ENCODE data around the gene KCNMA1. TPM values are rescaled to one million over a fixed set of nuclear protein-coding genes. Genes with fewer than 3 reads are reported as not detected.

KCNMA1 gene
- total RNA-seq, 1 donor from 2014 or later: 0.21 TPM

GRCh38 chr10:77603534-77603927, 34.1 kb downstream of the KCNMA1 start:
- Mint-ChIP-seq H3K4me3 (ENCODE audit: low read depth) (no peak overlapping the region), H3K4me1 (ENCODE audit: low read depth) (peaks cover 5% of the 10 kb centered on the region), H3K27me3 (ENCODE audit: low read depth) (peaks cover 2% of the 10 kb centered on the region), H3K36me3 (ENCODE audit: low read depth) (no peaks in the 10 kb centered on the region), H3K27ac (no peak overlapping the region), H3K9me3 (no peaks in the 10 kb centered on the region)
- intact Hi-C loops (cut with micrococcal nuclease): no loop called here
- no peak for DNase-seq (ENCODE audit: low spot score)

GRCh38 chr10:77602913-77603533, 34.6 kb downstream of the KCNMA1 start:
- Mint-ChIP-seq H3K4me1 (ENCODE audit: low read depth) (peaks cover 5% of the 10 kb centered on the region), H3K9me3 (no peaks in the 10 kb centered on the region), H3K27me3 (ENCODE audit: low read depth) (peaks cover 2% of the 10 kb centered on the region), H3K27ac (no peak overlapping the region), H3K4me3 (ENCODE audit: low read depth) (no peak overlapping the region), H3K36me3 (ENCODE audit: low read depth) (no peaks in the 10 kb centered on the region)
- intact Hi-C loops (cut with micrococcal nuclease): no loop called here
- DNase-seq (ENCODE audit: low spot score): no peak

GRCh38 chr10:77602231-77602912, 35.2 kb downstream of the KCNMA1 start:
- Mint-ChIP-seq H3K27ac (no peak overlapping the region), H3K9me3 (no peaks in the 10 kb centered on the region), H3K27me3 (ENCODE audit: low read depth) (no peaks in the 10 kb centered on the region), H3K36me3 (ENCODE audit: low read depth) (no peaks in the 10 kb centered on the region), H3K4me3 (ENCODE audit: low read depth) (no peak overlapping the region), H3K4me1 (ENCODE audit: low read depth) (peaks cover 5% of the 10 kb centered on the region)
- intact Hi-C loops (cut with micrococcal nuclease): no loop called here
- DNase-seq (ENCODE audit: low spot score): no peak

- no peaks in the 10 kb centered on the region for H3K27me3 Mint-ChIP-seq (ENCODE audit: low read depth)
- no peak overlapping the region for H3K27ac Mint-ChIP-seq
- no peak for DNase-seq (ENCODE audit: low spot score)
- peaks cover 5% of the 10 kb centered on the region for H3K4me1 Mint-ChIP-seq (ENCODE audit: low read depth)
- intact Hi-C loops (cut with micrococcal nuclease): no loop called here
- no peaks in the 10 kb centered on the region for H3K9me3 Mint-ChIP-seq
- H3K36me3 Mint-ChIP-seq (ENCODE audit: low read depth): no peaks in the 10 kb centered on the region
- H3K4me3 Mint-ChIP-seq (ENCODE audit: low read depth): no peak overlapping the region
Observed at GRCh38 chr10:77601488-77601887, 36.1 kb downstream of the KCNMA1 start.

DNA sequence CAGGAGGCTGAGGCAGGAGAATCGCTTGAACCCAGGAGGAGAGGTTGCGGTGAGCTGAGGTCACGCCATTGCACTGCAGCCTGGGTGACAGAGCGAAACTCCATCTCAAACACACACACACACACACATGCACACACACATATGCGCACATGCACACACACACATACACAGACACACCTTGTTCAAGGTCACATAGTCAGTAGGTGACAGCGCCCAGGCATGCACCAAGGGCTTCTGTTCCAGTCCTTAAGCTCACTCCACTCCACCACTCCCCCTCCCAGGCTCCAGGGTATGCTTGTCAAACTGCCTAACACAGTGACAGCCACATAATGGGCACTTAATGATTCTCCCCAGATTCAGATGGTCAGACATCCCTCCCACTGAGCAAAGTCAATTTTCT, 37.0 kb downstream of the KCNMA1 start:
- no peak overlapping the region for H3K27ac Mint-ChIP-seq
- no peak overlapping the region for H3K4me3 Mint-ChIP-seq (ENCODE audit: low read depth)
- no peak for DNase-seq (ENCODE audit: low spot score)
- H3K27me3 Mint-ChIP-seq (ENCODE audit: low read depth): no peaks in the 10 kb centered on the region
- no peaks in the 10 kb centered on the region for H3K36me3 Mint-ChIP-seq (ENCODE audit: low read depth)
- H3K9me3 Mint-ChIP-seq: no peaks in the 10 kb centered on the region
- peaks cover 5% of the 10 kb centered on the region for H3K4me1 Mint-ChIP-seq (ENCODE audit: low read depth)
- intact Hi-C loops (cut with micrococcal nuclease): no loop called here

GRCh38 chr10:77599651-77600050, 38.0 kb downstream of the KCNMA1 start:
- Mint-ChIP-seq H3K4me3 (ENCODE audit: low read depth) (no peak overlapping the region), H3K4me1 (ENCODE audit: low read depth) (peaks cover 5% of the 10 kb centered on the region), H3K9me3 (no peaks in the 10 kb centered on the region), H3K27me3 (ENCODE audit: low read depth) (no peaks in the 10 kb centered on the region), H3K27ac (no peak overlapping the region), H3K36me3 (ENCODE audit: low read depth) (no peaks in the 10 kb centered on the region)
- intact Hi-C loops (cut with micrococcal nuclease): no loop called here
- no peak for DNase-seq (ENCODE audit: low spot score)

- Mint-ChIP-seq H3K27ac (no peak overlapping the region), H3K36me3 (ENCODE audit: low read depth) (no peaks in the 10 kb centered on the region), H3K4me3 (ENCODE audit: low read depth) (no peak overlapping the region), H3K27me3 (ENCODE audit: low read depth) (no peaks in the 10 kb centered on the region), H3K4me1 (ENCODE audit: low read depth) (peaks cover 3% of the 10 kb centered on the region), H3K9me3 (no peaks in the 10 kb centered on the region)
- intact Hi-C loops (cut with micrococcal nuclease): no loop called here
- no peak for DNase-seq (ENCODE audit: low spot score)
Observed at GRCh38 chr10:77598606-77599005, 39.0 kb downstream of the KCNMA1 start.

DNA sequence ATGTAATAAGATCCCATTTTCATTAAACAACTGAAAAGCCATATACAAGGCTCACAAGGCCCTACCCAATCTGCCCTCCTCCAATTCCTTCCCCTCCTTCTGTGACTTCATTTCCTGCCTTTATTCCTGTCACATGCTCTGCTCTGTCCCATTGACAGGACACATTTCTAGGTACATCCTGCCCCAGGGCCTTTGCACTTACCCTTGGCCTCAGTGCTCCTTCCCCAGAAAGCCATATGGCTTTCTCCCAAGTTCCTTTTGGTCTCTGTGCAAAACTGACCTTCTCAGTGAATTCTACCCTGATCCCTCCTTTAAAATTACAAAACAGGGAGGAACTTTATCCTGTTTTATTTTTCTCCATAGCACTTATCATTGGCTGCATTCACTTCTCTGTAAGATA, 40.0 kb downstream of the KCNMA1 start:
- H3K9me3 Mint-ChIP-seq: no peaks in the 10 kb centered on the region
- no peak for DNase-seq (ENCODE audit: low spot score)
- no peak overlapping the region for H3K27ac Mint-ChIP-seq
- intact Hi-C loops (cut with micrococcal nuclease): no loop called here
- no peaks in the 10 kb centered on the region for H3K27me3 Mint-ChIP-seq (ENCODE audit: low read depth)
- H3K36me3 Mint-ChIP-seq (ENCODE audit: low read depth): no peaks in the 10 kb centered on the region
- H3K4me1 Mint-ChIP-seq (ENCODE audit: low read depth): no peaks in the 10 kb centered on the region
- H3K4me3 Mint-ChIP-seq (ENCODE audit: low read depth): no peak overlapping the region

DNA sequence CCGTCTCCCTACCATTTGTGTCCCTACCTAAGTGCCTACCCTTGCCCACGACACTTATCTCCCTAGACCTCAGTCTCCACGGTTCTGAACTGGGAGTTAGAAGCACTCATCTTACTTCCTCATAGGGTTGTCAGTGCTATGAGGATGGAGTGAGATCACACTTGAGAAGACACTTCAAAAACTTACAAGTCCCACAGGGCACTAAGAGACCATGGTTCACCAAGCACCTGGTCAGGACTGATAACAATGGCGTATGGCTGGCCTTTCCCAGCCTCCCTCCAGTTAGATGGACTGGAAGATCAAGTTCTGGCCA, 43.2 kb downstream of the KCNMA1 start:
- DNase-seq (ENCODE audit: low spot score): no peak
- Mint-ChIP-seq H3K27ac (no peak overlapping the region), H3K4me3 (ENCODE audit: low read depth) (no peak overlapping the region), H3K27me3 (ENCODE audit: low read depth) (no peaks in the 10 kb centered on the region), H3K36me3 (ENCODE audit: low read depth) (no peaks in the 10 kb centered on the region), H3K9me3 (no peaks in the 10 kb centered on the region), H3K4me1 (ENCODE audit: low read depth) (no peaks in the 10 kb centered on the region)
- intact Hi-C loops (cut with micrococcal nuclease): no loop called here

- Mint-ChIP-seq H3K9me3 (no peaks in the 10 kb centered on the region), H3K27ac (no peak overlapping the region), H3K27me3 (ENCODE audit: low read depth) (no peaks in the 10 kb centered on the region), H3K36me3 (ENCODE audit: low read depth) (no peaks in the 10 kb centered on the region), H3K4me3 (ENCODE audit: low read depth) (no peak overlapping the region), H3K4me1 (ENCODE audit: low read depth) (no peaks in the 10 kb centered on the region)
- intact Hi-C loops (cut with micrococcal nuclease): no loop called here
- no peak for DNase-seq (ENCODE audit: low spot score)
Observed at GRCh38 chr10:77593771-77594470, 43.7 kb downstream of the KCNMA1 start.

GRCh38 chr10:77592946-77593636, 44.5 kb downstream of the KCNMA1 start:
- Mint-ChIP-seq H3K36me3 (ENCODE audit: low read depth) (no peaks in the 10 kb centered on the region), H3K27me3 (ENCODE audit: low read depth) (no peaks in the 10 kb centered on the region), H3K9me3 (no peaks in the 10 kb centered on the region), H3K4me3 (ENCODE audit: low read depth) (no peak overlapping the region), H3K4me1 (ENCODE audit: low read depth) (no peaks in the 10 kb centered on the region), H3K27ac (no peak overlapping the region)
- intact Hi-C loops (cut with micrococcal nuclease): no loop called here
- DNase-seq (ENCODE audit: low spot score): no peak

DNA sequence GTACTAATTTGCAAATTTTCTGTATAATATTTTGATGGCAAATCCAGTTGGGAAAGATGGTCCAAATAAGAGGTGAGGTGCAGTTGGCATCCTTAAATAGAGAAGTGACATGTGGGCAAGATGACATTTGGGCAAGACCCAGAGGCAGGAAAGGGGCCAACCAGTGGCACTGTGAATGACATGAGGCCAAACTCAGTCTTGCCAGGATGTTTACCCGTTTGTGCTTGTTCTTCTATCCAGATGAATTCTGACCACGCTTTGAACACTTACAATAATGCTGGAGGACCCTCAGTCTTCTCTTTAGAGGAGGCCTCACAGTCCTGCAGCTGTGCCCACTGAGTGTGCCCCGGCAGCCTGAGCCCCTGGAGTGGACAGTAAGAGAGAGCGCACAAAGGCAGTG, 45.1 kb downstream of the KCNMA1 start:
- H3K36me3 Mint-ChIP-seq (ENCODE audit: low read depth): no peaks in the 10 kb centered on the region
- no peaks in the 10 kb centered on the region for H3K4me1 Mint-ChIP-seq (ENCODE audit: low read depth)
- no peak for DNase-seq (ENCODE audit: low spot score)
- H3K27ac Mint-ChIP-seq: no peak overlapping the region
- H3K4me3 Mint-ChIP-seq (ENCODE audit: low read depth): no peak overlapping the region
- intact Hi-C loops (cut with micrococcal nuclease): no loop called here
- H3K9me3 Mint-ChIP-seq: no peaks in the 10 kb centered on the region
- no peaks in the 10 kb centered on the region for H3K27me3 Mint-ChIP-seq (ENCODE audit: low read depth)

Measured in activated T-helper 2 cell treated with anti-CD3 and anti-CD28 coated beads, Interferon-gamma antibody, Interleukin-2, Interleukin-4, amounts not matched to agents 10 μg/mL and 5 μg/mL and 100 μg/mL, durations not matched to agents 14 hours and 24 hours and 36 hours (primary cell).